SU-DHL-6 (cell line): Measurements from ENCODE around the gene PRM3.

Source experiments
- EZH2phosphoT487 ChIP-seq: fragments of 200-600 bp; sonication (generic), shearing (Covaris generic); conservative IDR thresholded peaks from 2 replicates; pipeline ENCODE4 v1.6.1; 2018; ENCODE audit warnings: mild to moderate bottlenecking, antibody characterized with exemption, low read length, moderate library complexity, mixed read lengths
- TF ChIP-seq, protein P1 (sequence below): fragments of 200-600 bp; sonication (generic); IDR thresholded peaks from one replicate; pipeline ENCODE4 v1.5.1; 2017; ENCODE audit warnings: antibody characterized with exemption, mild to moderate bottlenecking, low read length, moderate library complexity; ENCODE audit not compliant: insufficient read depth, poor library complexity, severe bottlenecking

DNA sequence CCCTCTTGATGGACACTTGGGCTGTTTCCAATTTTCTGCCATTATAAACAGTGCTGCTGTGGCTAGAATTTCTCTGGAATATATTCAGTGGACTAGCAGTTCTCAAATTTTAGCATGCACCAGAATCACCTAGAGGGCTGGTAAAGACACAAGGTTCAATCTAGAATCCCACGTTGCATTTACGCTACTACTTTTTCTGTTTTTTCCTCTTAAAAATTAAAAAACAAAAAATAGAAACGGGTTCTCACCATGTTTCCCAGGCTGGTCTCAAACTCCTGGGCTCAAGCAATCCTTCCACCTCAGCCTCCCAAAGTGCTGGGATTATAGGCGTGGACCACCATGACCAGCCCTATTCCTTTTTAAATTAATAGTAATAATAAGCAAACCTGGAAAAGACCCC lies 22.2 kb upstream of the PRM3 start:
- TF ChIP-seq, protein P1, sequence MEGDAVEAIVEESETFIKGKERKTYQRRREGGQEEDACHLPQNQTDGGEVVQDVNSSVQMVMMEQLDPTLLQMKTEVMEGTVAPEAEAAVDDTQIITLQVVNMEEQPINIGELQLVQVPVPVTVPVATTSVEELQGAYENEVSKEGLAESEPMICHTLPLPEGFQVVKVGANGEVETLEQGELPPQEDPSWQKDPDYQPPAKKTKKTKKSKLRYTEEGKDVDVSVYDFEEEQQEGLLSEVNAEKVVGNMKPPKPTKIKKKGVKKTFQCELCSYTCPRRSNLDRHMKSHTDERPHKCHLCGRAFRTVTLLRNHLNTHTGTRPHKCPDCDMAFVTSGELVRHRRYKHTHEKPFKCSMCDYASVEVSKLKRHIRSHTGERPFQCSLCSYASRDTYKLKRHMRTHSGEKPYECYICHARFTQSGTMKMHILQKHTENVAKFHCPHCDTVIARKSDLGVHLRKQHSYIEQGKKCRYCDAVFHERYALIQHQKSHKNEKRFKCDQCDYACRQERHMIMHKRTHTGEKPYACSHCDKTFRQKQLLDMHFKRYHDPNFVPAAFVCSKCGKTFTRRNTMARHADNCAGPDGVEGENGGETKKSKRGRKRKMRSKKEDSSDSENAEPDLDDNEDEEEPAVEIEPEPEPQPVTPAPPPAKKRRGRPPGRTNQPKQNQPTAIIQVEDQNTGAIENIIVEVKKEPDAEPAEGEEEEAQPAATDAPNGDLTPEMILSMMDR = no peak
- no peak for TF ChIP-seq EZH2phosphoT487
